K562 (cell line): ENCODE results near the gene BBX. TPM values are rescaled to one million over a fixed set of nuclear protein-coding genes. Genes with fewer than 3 reads are reported as not detected.

ENCODE experiments used
- ATAC-seq: fragments of 200-7000 bp; cut with Tn5 transposase; 3 replicates; pipeline ENCODE4 v1.9.1; 2020; ENCODE audit warnings: moderate library complexity
- BruUV-seq: library from RNA; stranded (reverse); fragments of 400-500 nt; replicated peaks from 2 replicates; lab custom pipeline; 2021; lab: Mats Ljungman, UMichigan
- CTCF ChIA-PET: fragments of 300-600 bp; formaldehyde crosslinking; extraction: SDS; loops from one replicate; lab custom pipeline; 2021; ENCODE audit warnings: low intra/inter-chr PET ratio; lab: Yijun Ruan, JAX
- POLR2A ChIA-PET: fragments of 300-600, 350-650 bp; sonication (Branson Sonifier 250); formaldehyde crosslinking; extraction: SDS; loops from one replicate; lab custom pipeline; 2021; ENCODE audit warnings: antibody characterized with exemption, inconsistent platforms; lab: Yijun Ruan, JAX
- DNase-seq, 4 experiments: peaks; one replicate each; pipeline versions ENCODE4 v3.0.0 to v3.0.0-alpha.2; 2011 to 2018; ENCODE audit warnings: low spot score in 3 of 4, mixed read lengths in 3 of 4; ENCODE audit errors: extremely low read depth in 1 of 4
- FAIRE-seq: peaks from 2 replicates; lab custom pipeline; 2011; peaks lifted over from hg19 to GRCh38; lab: Jason Lieb, UNC
- H2AFZ ChIP-seq: 2 replicates; pipeline ENCODE4 v1.6.0; 2011; ENCODE audit warnings: low read depth, low read length, control low read depth, inconsistent platforms
- H3K27ac ChIP-seq: fragments of 200-600 bp; 3 replicates; pipeline ENCODE4 v1.8.0; 2011; ENCODE audit warnings: low read depth, mild to moderate bottlenecking, control low read depth, inconsistent platforms, low read length, moderate library complexity, mixed read lengths; ENCODE audit errors: extremely low read depth
- H3K27me3 ChIP-seq, 2 experiments: fragments of 300-600 bp in 1 of 2; 2 replicates in 1 of 2; 3 replicates in 1 of 2; pipeline versions ENCODE4 v1.6.0 to v1.8.0; 2011; ENCODE audit warnings: inconsistent platforms in 2 of 2, low read length in 2 of 2, mild to moderate bottlenecking in 1 of 2, mixed read lengths in 1 of 2, moderate library complexity in 1 of 2; ENCODE audit not compliant: control insufficient read depth in 2 of 2, insufficient read depth in 2 of 2
- H3K36me3 ChIP-seq: fragments of 300-600 bp; 3 replicates; pipeline ENCODE4 v1.8.0; 2011; ENCODE audit warnings: mild to moderate bottlenecking, low read length, inconsistent platforms; ENCODE audit not compliant: control insufficient read depth, insufficient read depth
- H3K4me1 ChIP-seq, 2 experiments: fragments of 200-600 bp in 1 of 2; replicated peaks in 1 of 2; 2 replicates in 1 of 2; 3 replicates in 1 of 2; pipeline versions ENCODE4 v1.5.1 to v1.8.0; 2011; ENCODE audit warnings: inconsistent platforms in 2 of 2, low read length in 2 of 2, mild to moderate bottlenecking in 1 of 2, mixed read lengths in 1 of 2, moderate library complexity in 1 of 2; ENCODE audit not compliant: control insufficient read depth in 2 of 2, insufficient read depth in 2 of 2
- H3K4me2 ChIP-seq: 2 replicates; pipeline ENCODE4 v1.6.1; 2011; ENCODE audit warnings: low read length, control low read depth, inconsistent platforms, mixed read lengths; ENCODE audit not compliant: insufficient read depth
- H3K4me3 ChIP-seq: fragments of 200-600 bp; sonication (generic), shearing (Covaris generic); 2 replicates; pipeline ENCODE4 v1.5.1; 2016; ENCODE audit warnings: control low read depth, inconsistent platforms
- H3K79me2 ChIP-seq: fragments of 200-600 bp; 3 replicates; pipeline ENCODE4 v1.8.0; 2011; ENCODE audit warnings: low read length, inconsistent platforms; ENCODE audit not compliant: control insufficient read depth, insufficient read depth
- H3K9ac ChIP-seq, 2 experiments: 2 replicates each; pipeline versions ENCODE4 v1.6.0 to v1.6.1; 2011; ENCODE audit warnings: low read depth in 2 of 2, low read length in 2 of 2, control low read depth in 1 of 2, inconsistent platforms in 1 of 2, mild to moderate bottlenecking in 1 of 2, mixed read lengths in 1 of 2; ENCODE audit not compliant: insufficient read depth in 1 of 2
- H3K9me1 ChIP-seq: one replicate; pipeline ENCODE4 v1.6.0; 2011; ENCODE audit warnings: inconsistent platforms, mild to moderate bottlenecking, low read length, moderate library complexity; ENCODE audit not compliant: control insufficient read depth, insufficient read depth
- H3K9me3 ChIP-seq: replicated peaks from 2 replicates; pipeline ENCODE4 v1.5.1; 2011; ENCODE audit warnings: low read depth, low read length, inconsistent platforms; ENCODE audit not compliant: control insufficient read depth, insufficient read depth
- H4K20me1 ChIP-seq: replicated peaks from 2 replicates; pipeline ENCODE4 v1.6.1; 2011; ENCODE audit warnings: low read length, inconsistent platforms, mixed read lengths; ENCODE audit not compliant: control insufficient read depth, insufficient read depth
- ADNP ChIP-seq: fragments of 200-800 bp; sonication (Bioruptor generic); IDR thresholded peaks from 2 replicates; pipeline ENCODE4 v1.6.1; 2016; ENCODE audit warnings: missing genetic modification characterization, missing compliant biosample characterization
- ARHGAP35 ChIP-seq: fragments of 450-650 bp; IDR thresholded peaks from 2 replicates; pipeline ENCODE4 v1.6.1; 2018; ENCODE audit not compliant: partially characterized antibody
- ARID2 ChIP-seq: fragments of 450-650 bp; IDR thresholded peaks from 2 replicates; pipeline ENCODE4 v1.6.1; 2017; ENCODE audit warnings: antibody characterized with exemption, mild to moderate bottlenecking
- BRCA1 ChIP-seq, 2 experiments: fragments of 450-650 bp in 1 of 2; sonication (generic) in 1 of 2; formaldehyde crosslinking in 1 of 2; IDR thresholded peaks; 2 replicates each; pipeline versions ENCODE4 v1.5.0 to v1.6.1; 2017 to 2020; ENCODE audit warnings: mild to moderate bottlenecking in 1 of 2, missing genetic modification reagents in 1 of 2
- HLTF ChIP-seq: fragments of 450-650 bp; IDR thresholded peaks from 2 replicates; pipeline ENCODE4 v1.6.1; 2016
- NCOA4 ChIP-seq: fragments of 450-650 bp; IDR thresholded peaks from 2 replicates; pipeline ENCODE4 v1.6.1; 2018; ENCODE audit warnings: mild to moderate bottlenecking; ENCODE audit not compliant: partially characterized antibody
- NONO ChIP-seq, 2 experiments: fragments of 200-400 bp in 1 of 2; fragments of 450-650 bp in 1 of 2; formaldehyde crosslinking in 1 of 2; IDR thresholded peaks; 2 replicates each; pipeline ENCODE4 v1.6.1; 2017; ENCODE audit warnings: low read depth in 2 of 2, mild to moderate bottlenecking in 2 of 2, moderate library complexity in 2 of 2, low read length in 1 of 2
- PHTF2 ChIP-seq: fragments of 250-450 bp; sonication (Bioruptor Pico); IDR thresholded peaks from 2 replicates; pipeline ENCODE4 v1.5.0; 2021; ENCODE audit warnings: mild to moderate bottlenecking
- PRPF4 ChIP-seq: fragments of 200-400 bp; formaldehyde crosslinking; IDR thresholded peaks from one replicate; pipeline ENCODE4 v1.6.1; 2017; ENCODE audit warnings: low read length, low read depth, mild to moderate bottlenecking; ENCODE audit not compliant: insufficient read depth, poor library complexity, severe bottlenecking
- PTRF ChIP-seq: fragments of 450-650 bp; IDR thresholded peaks from 2 replicates; pipeline ENCODE4 v1.6.1; 2016; ENCODE audit warnings: mild to moderate bottlenecking, missing genetic modification characterization, missing compliant biosample characterization
- SLC30A9 ChIP-seq: fragments of 250-450 bp; sonication (Bioruptor Pico); IDR thresholded peaks from 2 replicates; pipeline ENCODE4 v1.8.0; 2022; ENCODE audit warnings: mild to moderate bottlenecking, moderate library complexity
- SMAD3 ChIP-seq: fragments of 450-650 bp; formaldehyde crosslinking; conservative IDR thresholded peaks from 2 replicates; pipeline ENCODE4 v1.4.0; 2020; ENCODE audit warnings: mild to moderate bottlenecking
- TRIM24 ChIP-seq, 2 experiments: fragments of 450-650 bp; IDR thresholded peaks; 2 replicates each; pipeline ENCODE4 v1.6.1; 2016
- WHSC1 ChIP-seq: IDR thresholded peaks from one replicate; pipeline ENCODE4 v1.6.1; 2012; ENCODE audit warnings: low read length, control low read depth, inconsistent platforms
- ZFPM2 ChIP-seq: fragments of 250-450 bp; sonication (Bioruptor Pico); IDR thresholded peaks from 2 replicates; pipeline ENCODE4 v1.5.1; 2022; ENCODE audit warnings: mild to moderate bottlenecking
- ZNF133 ChIP-seq: fragments of 250-450 bp; sonication (Bioruptor Pico); IDR thresholded peaks from 2 replicates; pipeline ENCODE4 v1.4.0; 2020; ENCODE audit warnings: mild to moderate bottlenecking
- ZNF699 ChIP-seq: fragments of 250-450 bp; sonication (Bioruptor Pico); IDR thresholded peaks from 2 replicates; pipeline ENCODE4 v1.8.0; 2021; ENCODE audit warnings: mild to moderate bottlenecking, moderate library complexity; ENCODE audit not compliant: insufficient replicate concordance
- in situ Hi-C: fragments of 300-500 bp; cut with MboI; formaldehyde crosslinking; loops from 4 replicates; pipeline ENCODE4 v1.15.0; 2018; ENCODE audit warnings: inconsistent platforms, mixed read lengths
- intact Hi-C: fragments of 100-400 bp; cut with micrococcal nuclease; formaldehyde crosslinking; loops from 2 replicates; pipeline ENCODE4 v1.14.2; 2022
- polyA plus RNA-seq, 8 experiments: library from polyadenylated mRNA; depleted of rRNA in 4 of 8; stranded (reverse) in 5 of 8; unstranded in 3 of 8; fragments of >200 nt; fragmentation: Nextera tagmentation in 2 of 8; fragmentation: Illumina TruSeq in 1 of 8; extraction: Ambion mirVana in 2 of 8; extraction: Trizol in 1 of 8; gene quantifications; 2 replicates each; pipeline versions ENCODE4 v1.2.1 to v1.2.3, GENCODE V29; 2011 to 2014; ENCODE audit warnings: inconsistent platforms in 1 of 8, missing spikeins in 1 of 8
- total RNA-seq, 7 experiments: library from RNA; depleted of rRNA in 6 of 7; stranded (reverse); fragments of >200 nt in 6 of 7; fragmentation: Illumina TruSeq in 2 of 7; extraction: Trizol in 2 of 7; gene quantifications; 2 replicates each; pipeline versions ENCODE4 v1.2.1 to v1.2.3, GENCODE V29; 2011 to 2021; ENCODE audit warnings: low replicate concordance in 1 of 7
- TF ChIP-seq, protein P1 (sequence below): fragments of 250-450 bp; sonication (Bioruptor Pico); IDR thresholded peaks from 2 replicates; pipeline ENCODE4 v1.5.0; 2021
- TF ChIP-seq, protein P2 (sequence below): fragments of 450-650 bp; conservative IDR thresholded peaks from 2 replicates; pipeline ENCODE4 v1.6.1; 2016; ENCODE audit warnings: missing genetic modification characterization, low read depth, mild to moderate bottlenecking, control low read depth, missing compliant biosample characterization
- TF ChIP-seq, protein P3 (sequence below), 2 experiments: IDR thresholded peaks; 2 replicates each; pipeline ENCODE4 v1.6.1; 2012; ENCODE audit warnings: improper control_type of control experiment in 2 of 2, low read depth in 2 of 2, low read length in 2 of 2, borderline replicate concordance in 1 of 2

Gene BBX
- total and polyA plus RNA-seq, 9 of the 15 experiments (the other 6 are each of a cell fraction or from before 2014, with no cell fraction given): 4.9 to 19.5 (median 11.8) TPM

DNA sequence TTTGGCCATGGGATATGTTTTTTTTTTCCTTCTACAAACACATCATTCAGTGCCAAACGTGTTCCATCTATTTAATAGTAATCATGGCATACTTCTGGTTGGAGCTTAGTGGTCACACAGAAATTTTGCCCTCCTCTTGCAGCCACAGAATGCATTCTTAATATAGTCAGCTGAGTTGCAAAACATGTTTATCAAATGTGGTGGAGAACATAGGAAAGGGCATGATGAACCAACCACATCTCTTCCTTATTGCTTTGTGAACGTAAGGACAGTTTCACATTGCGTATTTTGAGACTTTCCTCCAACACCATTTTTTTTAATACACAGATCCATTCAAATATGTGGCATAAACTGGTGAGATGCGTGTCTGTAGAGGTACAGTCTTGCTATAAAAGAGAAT is 106.8 kb downstream of the BBX start (continued):
- TF ChIP-seq, protein P1, sequence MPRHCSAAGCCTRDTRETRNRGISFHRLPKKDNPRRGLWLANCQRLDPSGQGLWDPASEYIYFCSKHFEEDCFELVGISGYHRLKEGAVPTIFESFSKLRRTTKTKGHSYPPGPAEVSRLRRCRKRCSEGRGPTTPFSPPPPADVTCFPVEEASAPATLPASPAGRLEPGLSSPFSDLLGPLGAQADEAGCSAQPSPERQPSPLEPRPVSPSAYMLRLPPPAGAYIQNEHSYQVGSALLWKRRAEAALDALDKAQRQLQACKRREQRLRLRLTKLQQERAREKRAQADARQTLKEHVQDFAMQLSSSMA (CRISPR knock-in tag): no peak
- TF ChIP-seq PTRF: no peak
- no peak for TF ChIP-seq SLC30A9 (CRISPR knock-in tag)
- no peak for TF ChIP-seq ARHGAP35

DNA sequence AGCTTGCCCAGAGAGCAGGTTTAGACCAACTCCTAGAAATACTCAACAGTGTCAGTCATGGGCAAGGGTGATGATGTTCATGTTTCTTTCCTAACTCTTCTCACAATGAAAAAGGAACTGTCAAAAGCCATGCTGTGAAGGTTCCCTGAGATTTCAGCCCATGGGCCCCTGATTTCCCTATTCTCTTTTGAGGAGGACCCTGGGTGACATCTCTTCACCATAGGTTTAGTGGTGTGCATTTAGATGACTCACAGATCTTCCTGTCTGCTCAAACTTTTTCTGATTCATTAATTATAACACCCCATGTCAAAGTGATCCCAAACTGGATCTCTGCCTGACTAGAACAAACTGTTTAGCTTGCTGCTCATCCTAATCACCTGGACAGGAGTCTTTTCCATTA is 108.0 kb downstream of the BBX start:
- ChIA-PET POLR2A (interaction anchor here (0.7 kb wide), 1 partner anchor 105 kb away, joined by 3 read pairs; no protein-coding TSS in a partner anchor), CTCF (no interaction called here)
- Histone ChIP-seq H4K20me1 (peaks cover 6% of the 10 kb centered on the region; the same call in 1 of the 2 replicates), H3K9me3 (no peaks in the 10 kb centered on the region), H3K9me1 (no peaks in the 10 kb centered on the region), H3K4me2 (no peak overlapping the region), H3K27ac (no peak overlapping the region), H3K27me3 (no peaks in the 10 kb centered on the region), H3K36me3 (no peaks in the 10 kb centered on the region), H3K79me2 (no peaks in the 10 kb centered on the region), H3K4me3 (no peak overlapping the region), H3K9ac (no peak overlapping the region), H3K4me1 (no peaks in the 10 kb centered on the region), H2AFZ (no peak overlapping the region)
- in situ Hi-C loops: no loop called here
- DNase-seq: no peak
- no peak for FAIRE-seq
- no TSS peak for BruUV-seq
- intact Hi-C loops: no loop called here
- no peak for ATAC-seq
- no peak for TF ChIP-seq BRCA1 (IDR thresholded peaks at IDR 0.05)
- no peak for TF ChIP-seq BRCA1 (CRISPR knock-in tag; IDR thresholded peaks at IDR 0.05)
- no peak for TF ChIP-seq ZNF133
- no peak for TF ChIP-seq ZNF699
- TF ChIP-seq, protein P2, sequence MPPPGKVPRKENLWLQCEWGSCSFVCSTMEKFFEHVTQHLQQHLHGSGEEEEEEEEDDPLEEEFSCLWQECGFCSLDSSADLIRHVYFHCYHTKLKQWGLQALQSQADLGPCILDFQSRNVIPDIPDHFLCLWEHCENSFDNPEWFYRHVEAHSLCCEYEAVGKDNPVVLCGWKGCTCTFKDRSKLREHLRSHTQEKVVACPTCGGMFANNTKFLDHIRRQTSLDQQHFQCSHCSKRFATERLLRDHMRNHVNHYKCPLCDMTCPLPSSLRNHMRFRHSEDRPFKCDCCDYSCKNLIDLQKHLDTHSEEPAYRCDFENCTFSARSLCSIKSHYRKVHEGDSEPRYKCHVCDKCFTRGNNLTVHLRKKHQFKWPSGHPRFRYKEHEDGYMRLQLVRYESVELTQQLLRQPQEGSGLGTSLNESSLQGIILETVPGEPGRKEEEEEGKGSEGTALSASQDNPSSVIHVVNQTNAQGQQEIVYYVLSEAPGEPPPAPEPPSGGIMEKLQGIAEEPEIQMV (tag): no peak
- no peak for TF ChIP-seq TRIM24 (IDR thresholded peaks at IDR 0.05)
- TF ChIP-seq NONO (IDR thresholded peaks at IDR 0.05; ENCODE audit: low read depth in 2 of 2, low read length in 1 of 2): no peak
- TF ChIP-seq ARID2: no peak
- TF ChIP-seq PRPF4: no peak
- TF ChIP-seq ZFPM2 (CRISPR knock-in tag): no peak
- TF ChIP-seq, protein P3, sequence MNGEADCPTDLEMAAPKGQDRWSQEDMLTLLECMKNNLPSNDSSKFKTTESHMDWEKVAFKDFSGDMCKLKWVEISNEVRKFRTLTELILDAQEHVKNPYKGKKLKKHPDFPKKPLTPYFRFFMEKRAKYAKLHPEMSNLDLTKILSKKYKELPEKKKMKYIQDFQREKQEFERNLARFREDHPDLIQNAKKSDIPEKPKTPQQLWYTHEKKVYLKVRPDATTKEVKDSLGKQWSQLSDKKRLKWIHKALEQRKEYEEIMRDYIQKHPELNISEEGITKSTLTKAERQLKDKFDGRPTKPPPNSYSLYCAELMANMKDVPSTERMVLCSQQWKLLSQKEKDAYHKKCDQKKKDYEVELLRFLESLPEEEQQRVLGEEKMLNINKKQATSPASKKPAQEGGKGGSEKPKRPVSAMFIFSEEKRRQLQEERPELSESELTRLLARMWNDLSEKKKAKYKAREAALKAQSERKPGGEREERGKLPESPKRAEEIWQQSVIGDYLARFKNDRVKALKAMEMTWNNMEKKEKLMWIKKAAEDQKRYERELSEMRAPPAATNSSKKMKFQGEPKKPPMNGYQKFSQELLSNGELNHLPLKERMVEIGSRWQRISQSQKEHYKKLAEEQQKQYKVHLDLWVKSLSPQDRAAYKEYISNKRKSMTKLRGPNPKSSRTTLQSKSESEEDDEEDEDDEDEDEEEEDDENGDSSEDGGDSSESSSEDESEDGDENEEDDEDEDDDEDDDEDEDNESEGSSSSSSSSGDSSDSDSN (IDR thresholded peaks at IDR 0.05; ENCODE audit: borderline replicate concordance in 1 of 2, low read depth in 2 of 2, low read length in 2 of 2): no peak
- no peak for TF ChIP-seq ADNP (tag)
- TF ChIP-seq HLTF: no peak
- no peak for TF ChIP-seq WHSC1
- no peak for TF ChIP-seq PHTF2 (CRISPR knock-in tag)
- no peak for TF ChIP-seq SMAD3
- no peak for TF ChIP-seq NCOA4
